ENCODE measurements around the gene SHOC2.

The SHOC2 gene

DNA sequence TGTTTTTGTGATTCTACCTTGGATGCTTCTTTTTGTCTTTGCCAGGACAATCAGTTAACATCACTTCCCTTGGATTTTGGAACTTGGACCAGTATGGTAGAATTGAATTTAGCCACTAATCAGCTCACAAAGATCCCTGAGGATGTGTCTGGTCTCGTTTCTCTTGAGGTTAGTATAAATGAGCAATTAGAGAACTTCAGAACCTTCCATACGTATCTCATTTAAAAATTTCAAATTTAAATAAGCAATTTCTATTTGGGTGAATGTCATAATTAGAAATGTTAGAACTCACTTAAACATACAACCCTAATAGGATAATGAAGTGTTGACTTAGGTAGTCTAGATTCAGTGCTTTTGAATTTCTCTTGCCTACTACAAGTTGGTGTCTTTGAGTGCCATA lies 88.1 kb downstream of the SHOC2 start:
- TF ChIP-seq, protein P1, sequence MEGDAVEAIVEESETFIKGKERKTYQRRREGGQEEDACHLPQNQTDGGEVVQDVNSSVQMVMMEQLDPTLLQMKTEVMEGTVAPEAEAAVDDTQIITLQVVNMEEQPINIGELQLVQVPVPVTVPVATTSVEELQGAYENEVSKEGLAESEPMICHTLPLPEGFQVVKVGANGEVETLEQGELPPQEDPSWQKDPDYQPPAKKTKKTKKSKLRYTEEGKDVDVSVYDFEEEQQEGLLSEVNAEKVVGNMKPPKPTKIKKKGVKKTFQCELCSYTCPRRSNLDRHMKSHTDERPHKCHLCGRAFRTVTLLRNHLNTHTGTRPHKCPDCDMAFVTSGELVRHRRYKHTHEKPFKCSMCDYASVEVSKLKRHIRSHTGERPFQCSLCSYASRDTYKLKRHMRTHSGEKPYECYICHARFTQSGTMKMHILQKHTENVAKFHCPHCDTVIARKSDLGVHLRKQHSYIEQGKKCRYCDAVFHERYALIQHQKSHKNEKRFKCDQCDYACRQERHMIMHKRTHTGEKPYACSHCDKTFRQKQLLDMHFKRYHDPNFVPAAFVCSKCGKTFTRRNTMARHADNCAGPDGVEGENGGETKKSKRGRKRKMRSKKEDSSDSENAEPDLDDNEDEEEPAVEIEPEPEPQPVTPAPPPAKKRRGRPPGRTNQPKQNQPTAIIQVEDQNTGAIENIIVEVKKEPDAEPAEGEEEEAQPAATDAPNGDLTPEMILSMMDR (IDR thresholded peaks at IDR 0.05; ENCODE audit: control insufficient read depth, extremely low read depth, insufficient read depth) = no peak
- DNase-seq (ENCODE audit: low read depth) = no peak

DNA sequence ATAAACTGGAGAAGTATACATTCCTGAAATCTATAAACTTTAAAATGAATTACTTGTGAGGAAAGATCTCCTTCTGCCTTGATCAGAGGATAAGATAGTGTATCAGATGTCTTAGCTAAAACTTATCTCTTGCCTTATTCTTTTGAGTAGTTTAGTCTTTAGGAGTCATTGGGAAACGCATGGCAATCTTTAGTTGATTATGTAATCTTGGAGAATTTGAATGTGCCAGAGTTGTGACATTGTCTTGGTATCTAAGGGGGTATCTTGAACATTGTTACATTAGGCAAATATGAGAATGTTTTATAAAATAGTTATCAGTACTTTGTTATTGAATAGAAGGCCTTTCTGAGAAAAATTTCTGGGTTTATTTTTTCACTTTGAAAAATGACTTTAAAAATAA lies 95.8 kb downstream of the SHOC2 start:
- DNase-seq (ENCODE audit: low read depth) = no peak
- no peak overlapping the region for H3K4me3 ChIP-seq (ENCODE audit: low read depth, low read length)
- TF ChIP-seq, protein P1 (IDR thresholded peaks at IDR 0.05; ENCODE audit: control insufficient read depth, extremely low read depth, insufficient read depth) = no peak

More for the DNA sequence above, 88.1 kb downstream of the SHOC2 start:
- no peak overlapping the region for H3K4me3 ChIP-seq (ENCODE audit: low read depth, low read length)

DNA sequence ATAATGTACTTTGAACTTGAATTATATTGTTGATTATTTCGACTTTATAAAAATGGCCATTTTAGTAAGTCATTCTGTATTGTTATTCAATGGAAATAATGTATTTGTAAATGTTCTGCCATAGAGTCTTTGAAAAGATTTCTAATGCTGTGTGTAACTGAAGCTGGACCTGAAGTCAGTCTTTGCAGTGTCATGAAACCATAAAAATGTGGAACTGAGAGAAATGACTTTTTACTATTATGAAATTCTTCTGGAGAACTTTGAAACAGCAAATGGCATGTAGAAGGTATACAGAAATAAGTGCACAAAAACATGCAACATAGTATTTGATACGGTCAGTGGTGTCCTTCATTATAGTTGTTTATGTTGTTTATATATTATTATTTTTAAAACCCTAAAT lies 97.7 kb downstream of the SHOC2 start:
- no peak for DNase-seq (ENCODE audit: low read depth)
- TF ChIP-seq, protein P1 (IDR thresholded peaks at IDR 0.05; ENCODE audit: control insufficient read depth, extremely low read depth, insufficient read depth) = no peak
- H3K4me3 ChIP-seq (ENCODE audit: low read depth, low read length) = no peak overlapping the region

DNA sequence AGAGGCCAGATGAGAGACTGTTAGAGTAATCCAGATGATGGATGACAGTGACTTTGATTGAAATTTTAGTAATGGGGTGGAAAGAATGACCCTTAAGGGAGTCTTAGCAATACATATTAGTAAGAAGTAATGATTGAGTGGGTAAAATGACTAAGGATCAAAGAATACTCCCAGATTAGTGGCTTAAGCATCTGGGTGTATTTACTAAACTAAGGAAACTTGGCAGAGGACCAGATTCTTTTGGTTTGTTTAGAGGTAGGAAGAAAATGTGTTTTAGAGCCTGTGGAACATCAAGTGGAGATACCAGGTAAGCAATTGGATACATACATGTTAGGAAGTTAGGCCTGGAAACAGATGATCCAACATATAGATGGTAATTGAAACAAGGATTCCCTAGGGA lies 98.6 kb downstream of the SHOC2 start:
- no peak overlapping the region for H3K4me3 ChIP-seq (ENCODE audit: low read depth, low read length)
- TF ChIP-seq, protein P1 (IDR thresholded peaks at IDR 0.05; ENCODE audit: control insufficient read depth, extremely low read depth, insufficient read depth) = no peak
- peak; percentile 10 for DNase-seq (ENCODE audit: low read depth)

DNA sequence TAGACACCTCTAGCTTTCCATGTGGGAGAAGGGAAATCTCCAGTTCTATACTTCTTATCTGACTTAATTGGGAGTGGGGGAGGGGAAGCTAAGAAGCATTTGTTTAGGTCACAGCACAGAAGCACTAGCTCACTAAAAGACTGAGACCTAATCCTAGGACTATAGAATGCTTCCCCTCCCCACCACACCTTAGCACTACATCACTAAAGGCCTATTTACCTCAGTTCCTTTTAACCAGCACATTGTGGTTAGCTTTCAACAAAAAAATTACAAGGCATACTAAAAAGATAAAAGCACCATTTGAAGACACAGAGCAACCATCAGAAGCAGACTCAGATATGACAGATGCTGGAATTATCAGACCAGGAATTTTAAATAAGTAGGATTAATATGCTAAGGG lies 103.7 kb downstream of the SHOC2 start:
- no peak overlapping the region for H3K4me3 ChIP-seq (ENCODE audit: low read depth, low read length)
- DNase-seq (ENCODE audit: low read depth) = no peak
- TF ChIP-seq, protein P1 (IDR thresholded peaks at IDR 0.05; ENCODE audit: control insufficient read depth, extremely low read depth, insufficient read depth) = no peak

DNA sequence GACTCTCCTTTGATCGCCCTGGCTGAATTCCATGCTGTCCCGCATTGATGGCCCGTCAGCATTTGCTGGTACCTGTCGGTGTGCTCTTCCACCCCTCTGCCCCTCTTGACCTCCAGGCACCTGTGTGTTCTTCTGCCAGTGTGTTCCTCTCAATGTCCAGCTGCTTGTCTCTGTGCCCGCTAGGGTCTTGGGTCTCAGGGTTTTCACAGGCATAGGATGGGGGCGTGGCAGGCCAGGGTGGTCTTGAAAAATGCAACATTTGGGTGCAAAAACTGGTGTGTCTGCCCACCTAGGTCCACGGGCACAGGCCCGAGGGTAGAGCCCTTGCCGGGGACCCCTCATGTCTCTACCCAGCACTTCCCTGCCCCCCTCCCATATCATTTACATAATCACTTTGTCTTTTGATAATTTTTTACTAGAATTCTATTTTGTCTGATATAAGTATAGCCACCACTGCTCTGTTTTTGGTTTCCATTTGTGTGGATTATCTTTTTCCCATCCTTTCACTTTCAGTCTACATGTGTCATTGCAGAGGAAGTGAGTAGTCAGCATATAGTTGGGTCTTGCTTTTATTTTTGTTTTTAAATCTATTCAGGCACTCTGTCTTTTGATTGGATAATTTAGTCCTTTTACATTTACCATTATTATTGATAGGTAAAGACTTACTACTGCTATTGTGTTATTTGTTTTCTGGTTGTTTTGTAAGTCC lies 110.8 kb downstream of the SHOC2 start:
- no peak for DNase-seq (ENCODE audit: low read depth)
- H3K4me3 ChIP-seq (ENCODE audit: low read depth, low read length) = no peak overlapping the region
- TF ChIP-seq, protein P1 (IDR thresholded peaks at IDR 0.05; ENCODE audit: control insufficient read depth, extremely low read depth, insufficient read depth) = no peak
